ENCODE measurements around the gene CDHR3.

Gene CDHR3

GRCh38 chr7:106068986-106069385 is 105.9 kb downstream of the CDHR3 start:
- DNase-seq: no peak

- DNase-seq: no peak
Measured at GRCh38 chr7:106069471-106070200, 106.6 kb downstream of the CDHR3 start.

- DNase-seq: no peak
Measured at GRCh38 chr7:106070201-106070551, 107.1 kb downstream of the CDHR3 start.

GRCh38 chr7:106070567-106071254 is 107.6 kb downstream of the CDHR3 start:
- no peak for DNase-seq

- peak; percentile 17 for DNase-seq
Measured at GRCh38 chr7:106071356-106071998, 108.4 kb downstream of the CDHR3 start.

GRCh38 chr7:106071999-106072714 is 109.1 kb downstream of the CDHR3 start:
- no peak for DNase-seq

- no peak for DNase-seq
Measured at GRCh38 chr7:106072715-106073091, 109.6 kb downstream of the CDHR3 start.

GRCh38 chr7:106073701-106074100 is 110.6 kb downstream of the CDHR3 start:
- DNase-seq: no peak

GRCh38 chr7:106074257-106074656 is 111.2 kb downstream of the CDHR3 start:
- DNase-seq: no peak

- no peak for DNase-seq
Measured at GRCh38 chr7:106075937-106076336, 112.9 kb downstream of the CDHR3 start.

GRCh38 chr7:106076537-106076936 is 113.5 kb downstream of the CDHR3 start:
- DNase-seq: no peak

GRCh38 chr7:106080300-106080987 is 117.4 kb downstream of the CDHR3 start:
- DNase-seq: no peak

GRCh38 chr7:106082087-106082854 is 119.2 kb downstream of the CDHR3 start:
- no peak for DNase-seq

All from activated T-cell treated with anti-CD3 and anti-CD28 coated beads for 4 hours (primary cell).